Esophagus (tissue), 2 donors: ENCODE data around the gene COX4I2. TPM values are rescaled to one million over a fixed set of nuclear protein-coding genes. Genes with fewer than 3 reads are reported as not detected.

Experiments used
- H3K27ac ChIP-seq, 2 donors: one replicate each; pipeline ENCODE4 v1.5.1; 2013; ENCODE audit warnings: low read depth in 2 of 2, mild to moderate bottlenecking in 2 of 2, inconsistent platforms in 1 of 2, low read length in 1 of 2, moderate library complexity in 1 of 2
- H3K27me3 ChIP-seq, 2 donors: one replicate each; pipeline ENCODE4 v1.6.1; 2013; ENCODE audit warnings: low read length in 2 of 2, control low read depth in 1 of 2, mild to moderate bottlenecking in 1 of 2; ENCODE audit not compliant: insufficient read depth in 2 of 2, control insufficient read depth in 1 of 2
- H3K36me3 ChIP-seq, 2 donors: one replicate each; pipeline ENCODE4 v1.6.1; 2013; ENCODE audit warnings: low read length in 1 of 2; ENCODE audit not compliant: control insufficient read depth in 2 of 2, insufficient read depth in 2 of 2
- H3K4me1 ChIP-seq, 2 donors: one replicate each; pipeline ENCODE4 v1.6.1; 2013; ENCODE audit warnings: low read length in 1 of 2; ENCODE audit not compliant: control insufficient read depth in 2 of 2, insufficient read depth in 2 of 2
- H3K4me3 ChIP-seq, 2 donors: one replicate each; pipeline ENCODE4 v1.5.1; 2013; ENCODE audit warnings: low read length in 2 of 2, mild to moderate bottlenecking in 2 of 2, low read depth in 1 of 2, moderate library complexity in 1 of 2
- H3K9me3 ChIP-seq, 2 donors: one replicate each; pipeline ENCODE4 v1.6.1; 2013; ENCODE audit warnings: mild to moderate bottlenecking in 2 of 2, low read depth in 1 of 2, low read length in 1 of 2, moderate library complexity in 1 of 2; ENCODE audit not compliant: control insufficient read depth in 2 of 2, insufficient read depth in 1 of 2
- WGBS, 2 donors: extraction: QIAGEN DNeasy Blood & Tissue Kit; methylation state at CpG; one replicate each; pipeline ENCODE4 v1.1.7; 2013; 5-methylcytosine and 5-hydroxymethylcytosine counted together
- polyA plus RNA-seq, 2 donors: library from polyadenylated mRNA; stranded (reverse); fragments of 200-250 nt; gene quantifications; one replicate each; pipeline ENCODE4 v1.2.3, GENCODE V29; 2013
- donor health status: healthy with polysubstance abuse.
- donor health status: Bipolar disorder and iron deficiency.

COX4I2 gene
- polyA plus RNA-seq, 2 donors: 2.6 to 3.8 TPM

DNA sequence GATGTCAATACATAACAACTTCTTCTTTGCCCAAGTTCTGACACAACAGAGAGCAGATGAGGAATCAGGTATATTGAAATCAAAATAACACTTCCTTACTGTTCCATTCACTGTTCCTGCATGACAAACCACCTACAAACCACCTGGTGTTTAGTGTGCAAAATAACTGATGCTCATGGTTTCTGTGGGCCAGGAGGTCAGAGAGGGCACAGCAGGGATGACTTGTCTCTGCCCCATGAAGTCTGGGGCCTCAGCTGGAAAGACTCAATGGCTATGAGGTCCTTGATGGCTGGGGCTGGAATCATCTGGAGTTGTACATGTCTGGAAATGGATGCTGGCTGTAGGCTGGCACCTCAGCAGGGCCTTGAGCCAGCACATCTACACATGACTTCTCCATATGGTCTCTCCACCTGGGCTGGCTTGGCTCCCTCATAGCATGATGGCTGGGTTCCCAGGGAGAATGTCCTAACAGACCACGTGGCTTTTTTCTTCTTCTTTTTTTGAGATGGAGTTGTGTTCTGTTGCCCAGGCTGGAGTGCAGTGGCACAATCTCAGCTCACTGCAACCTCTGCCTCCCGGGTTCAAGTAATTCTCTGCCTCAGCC is 7.4 kb upstream of the COX4I2 start:
- Histone ChIP-seq H3K27me3 (no peaks in the 10 kb centered on the region), H3K4me3 (no peak overlapping the region), H3K27ac (no peak overlapping the region), H3K9me3 (no peaks in the 10 kb centered on the region), H3K36me3 (no peaks in the 10 kb centered on the region), H3K4me1 (no peaks in the 10 kb centered on the region)
- WGBS, 2 donors: 38 to 42% methylated on average over 2 of the region's 2 CpGs

DNA sequence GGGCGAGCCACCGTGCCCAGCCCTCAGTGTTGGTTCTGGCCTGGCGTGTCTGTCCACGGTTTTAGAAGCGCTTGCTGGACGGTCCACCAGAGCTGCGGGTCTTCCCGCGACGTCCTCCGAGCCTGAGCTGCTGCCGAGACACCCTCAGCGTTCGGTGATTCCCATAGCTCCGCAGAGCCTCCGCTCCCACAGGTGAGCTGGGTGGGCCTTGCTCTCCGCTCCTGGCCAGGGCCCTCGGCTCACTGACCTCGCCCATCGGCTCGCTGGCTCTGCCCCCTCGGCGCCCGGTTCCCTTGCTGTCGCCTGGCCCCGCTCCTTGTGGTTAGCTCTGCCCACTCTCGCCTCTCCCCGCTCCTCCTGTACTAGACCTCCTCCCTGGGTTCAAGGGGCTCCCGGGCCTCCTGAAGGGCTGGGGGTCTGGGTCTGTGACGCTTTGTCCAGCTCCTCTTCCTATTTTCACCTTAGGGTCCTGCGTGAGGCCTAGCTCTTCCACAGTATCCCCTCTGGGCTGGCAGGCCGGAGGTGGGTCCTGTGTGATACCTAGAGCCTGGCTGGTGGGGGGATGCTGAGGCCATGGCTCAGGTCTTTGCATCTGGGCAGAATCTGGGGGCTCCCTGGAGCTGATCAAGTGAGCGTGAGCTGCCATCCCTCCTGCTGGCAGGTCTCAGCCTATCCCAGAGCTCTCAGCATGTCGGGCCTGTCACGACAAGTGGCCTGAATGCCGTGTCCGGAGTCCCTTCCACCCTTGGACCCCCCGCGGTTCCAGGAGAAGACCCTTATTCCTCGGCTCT is 5.0 kb upstream of the COX4I2 start:
- 93 to 95% methylated on average over 39 to 40 of the region's 40 CpGs for WGBS, 2 donors
- H3K9me3 ChIP-seq: no peaks in the 10 kb centered on the region
- no peaks in the 10 kb centered on the region for H3K27me3 ChIP-seq
- H3K4me1 ChIP-seq: no peaks in the 10 kb centered on the region
- H3K27ac ChIP-seq: no peak overlapping the region
- H3K36me3 ChIP-seq: no peaks in the 10 kb centered on the region
- H3K4me3 ChIP-seq: no peak overlapping the region

DNA sequence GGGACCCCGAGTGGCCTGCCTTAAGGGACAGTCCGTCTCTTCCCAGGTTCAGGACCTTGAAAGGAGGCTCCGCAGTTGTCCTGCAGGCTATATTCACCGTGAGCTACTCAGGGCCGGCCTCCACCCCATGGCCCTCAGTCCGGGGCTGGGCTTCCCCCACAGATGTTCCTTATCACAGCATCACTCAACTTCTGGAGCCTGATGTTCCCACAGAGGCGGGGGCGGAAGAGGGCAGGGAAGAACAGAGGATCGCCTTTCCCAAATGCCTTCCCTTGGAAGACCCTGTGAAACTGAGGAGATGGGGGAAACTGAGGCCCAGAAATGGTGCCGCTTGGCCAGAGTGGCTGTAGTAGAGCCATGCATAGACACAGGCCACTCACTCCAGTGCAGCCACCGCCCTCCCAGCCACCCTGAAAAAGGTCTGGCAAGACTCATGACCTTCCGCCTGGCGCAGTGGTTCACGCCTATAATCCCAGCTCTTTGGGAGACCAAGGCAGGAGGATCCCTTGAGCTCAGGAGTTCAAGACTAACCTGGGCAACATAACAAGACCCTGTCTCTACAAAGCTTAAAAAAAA is 4.3 kb upstream of the COX4I2 start:
- H3K36me3 ChIP-seq: no peaks in the 10 kb centered on the region
- H3K27ac ChIP-seq: no peak overlapping the region
- H3K9me3 ChIP-seq: no peaks in the 10 kb centered on the region
- no peaks in the 10 kb centered on the region for H3K27me3 ChIP-seq
- no peaks in the 10 kb centered on the region for H3K4me1 ChIP-seq
- no peak overlapping the region for H3K4me3 ChIP-seq
- WGBS, 2 donors: 81% methylated on average over 14 of the region's 14 CpGs

DNA sequence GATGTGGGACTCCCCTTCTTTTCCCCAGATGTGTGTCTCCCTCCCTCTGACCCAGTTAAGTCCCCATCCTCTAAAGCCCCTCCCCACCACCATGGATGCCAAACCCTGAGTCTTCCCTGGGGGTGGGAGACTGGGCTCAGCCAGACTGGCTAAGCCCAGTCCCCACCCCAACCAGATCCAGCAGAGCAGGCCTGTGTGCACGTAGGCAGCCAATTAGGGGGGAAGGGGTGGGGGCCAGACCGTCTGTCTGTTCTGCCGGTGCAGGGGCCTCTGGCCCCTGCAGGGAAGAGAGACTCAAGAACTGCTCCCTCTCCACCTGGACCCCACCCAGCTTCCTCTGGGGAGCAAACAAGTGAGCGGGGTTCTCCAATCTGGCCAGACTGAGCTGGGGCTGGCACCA is 605 bp downstream of the COX4I2 start:
- Histone ChIP-seq H3K27ac (no peak overlapping the region), H3K9me3 (no peaks in the 10 kb centered on the region), H3K36me3 (no peaks in the 10 kb centered on the region), H3K4me1 (no peaks in the 10 kb centered on the region), H3K27me3 (no peaks in the 10 kb centered on the region), H3K4me3 (no peak overlapping the region)
- WGBS, 2 donors: 61 to 84% methylated on average over 4 of the region's 4 CpGs

DNA sequence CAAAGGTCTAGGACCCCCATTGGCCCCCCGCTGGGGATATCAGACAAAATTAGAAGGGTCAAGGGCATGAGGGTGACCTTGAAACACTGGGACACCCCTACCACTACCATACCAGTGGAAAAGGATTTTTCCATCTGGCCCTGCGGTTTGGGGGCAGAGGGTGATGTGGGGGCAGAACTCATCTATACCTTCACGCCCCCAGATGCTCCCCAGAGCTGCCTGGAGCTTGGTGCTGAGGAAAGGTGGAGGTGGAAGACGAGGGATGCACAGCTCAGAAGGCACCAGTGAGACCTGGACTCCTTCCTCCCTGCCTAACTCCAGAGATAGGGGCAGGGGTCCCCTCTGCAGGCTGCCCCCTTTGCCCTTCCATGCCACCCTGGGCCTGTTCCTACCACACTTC is 1.1 kb downstream of the COX4I2 start:
- Histone ChIP-seq H3K27ac (no peak overlapping the region), H3K36me3 (no peaks in the 10 kb centered on the region), H3K27me3 (no peaks in the 10 kb centered on the region), H3K4me1 (no peaks in the 10 kb centered on the region), H3K9me3 (no peaks in the 10 kb centered on the region), H3K4me3 (no peak overlapping the region)
- WGBS, 2 donors: 77 to 85% methylated on average over 4 of the region's 4 CpGs

DNA sequence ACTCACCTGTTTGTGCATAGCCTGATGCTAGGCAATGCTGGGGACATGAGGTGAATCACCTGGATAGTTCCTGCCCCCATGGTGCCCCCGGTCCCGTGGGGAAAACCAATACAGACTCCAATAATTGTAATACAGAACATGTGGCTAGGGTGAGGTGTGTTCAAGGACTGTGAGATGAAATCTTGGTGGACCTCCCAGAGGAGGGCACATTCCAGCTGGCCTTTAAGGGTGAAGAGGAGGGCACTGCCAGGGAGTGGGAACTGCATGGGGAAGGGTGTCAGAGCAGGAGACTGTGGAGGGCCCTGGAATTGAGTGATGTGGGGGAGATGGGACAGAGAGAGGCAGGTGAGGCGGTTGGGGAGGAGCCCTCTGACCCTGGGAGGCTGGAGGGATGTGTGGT is 2.5 kb downstream of the COX4I2 start:
- no peaks in the 10 kb centered on the region for H3K27me3 ChIP-seq
- H3K36me3 ChIP-seq: no peaks in the 10 kb centered on the region
- H3K4me3 ChIP-seq: no peak overlapping the region
- WGBS, 2 donors: 77 to 83% methylated on average over 3 of the region's 3 CpGs
- H3K4me1 ChIP-seq: no peaks in the 10 kb centered on the region
- no peaks in the 10 kb centered on the region for H3K9me3 ChIP-seq
- H3K27ac ChIP-seq: no peak overlapping the region

DNA sequence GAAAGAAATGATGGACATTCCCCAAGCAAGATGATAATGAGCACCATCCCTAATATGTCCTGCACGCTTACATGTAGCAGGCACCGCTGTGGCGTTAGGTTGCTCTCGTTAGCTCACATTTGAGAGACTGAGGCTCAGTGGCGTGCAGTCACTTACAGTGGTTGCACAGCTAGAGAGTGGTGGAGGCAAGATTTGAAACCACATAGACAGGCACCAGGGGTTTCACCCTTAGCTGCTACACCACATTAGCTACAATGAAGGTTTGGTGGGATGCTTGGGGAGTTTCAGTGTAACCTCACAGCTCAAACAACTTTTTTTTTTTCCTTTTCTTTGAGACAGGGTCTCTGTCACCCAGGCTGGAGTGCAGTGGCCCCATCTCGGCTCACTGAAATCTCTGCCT is 3.7 kb downstream of the COX4I2 start:
- no peaks in the 10 kb centered on the region for H3K36me3 ChIP-seq
- H3K4me1 ChIP-seq: no peaks in the 10 kb centered on the region
- no peaks in the 10 kb centered on the region for H3K27me3 ChIP-seq
- no peaks in the 10 kb centered on the region for H3K9me3 ChIP-seq
- no peak overlapping the region for H3K4me3 ChIP-seq
- H3K27ac ChIP-seq: no peak overlapping the region
- WGBS, 2 donors: 91 to 94% methylated on average over 6 of the region's 6 CpGs

DNA sequence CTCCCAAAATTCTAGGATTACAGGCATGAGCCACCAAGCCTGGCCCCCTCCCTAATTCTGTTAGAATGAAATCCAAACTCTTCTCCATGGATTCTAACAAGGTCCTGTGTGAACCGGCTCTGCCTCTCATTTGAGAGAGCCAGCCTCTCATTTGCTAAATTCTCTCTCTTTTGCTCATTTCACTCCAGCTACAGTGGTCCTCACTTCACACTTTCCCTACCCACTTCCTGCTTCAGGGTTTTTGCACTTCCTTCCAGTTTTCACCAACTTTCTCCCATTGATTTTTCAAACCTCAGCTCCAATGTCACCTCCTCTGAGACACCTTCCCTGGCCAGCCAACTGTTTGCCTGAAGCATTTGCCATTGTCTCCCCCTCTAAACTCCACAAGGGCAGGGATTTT is 5.1 kb downstream of the COX4I2 start:
- Histone ChIP-seq H3K27me3 (no peaks in the 10 kb centered on the region), H3K4me1 (no peaks in the 10 kb centered on the region), H3K27ac (no peak overlapping the region), H3K9me3 (no peaks in the 10 kb centered on the region), H3K36me3 (no peaks in the 10 kb centered on the region), H3K4me3 (no peak overlapping the region)
- whole genome bisulfite sequencing, 2 donors: 68 to 74% methylated on average over 1 of the region's 1 CpG

DNA sequence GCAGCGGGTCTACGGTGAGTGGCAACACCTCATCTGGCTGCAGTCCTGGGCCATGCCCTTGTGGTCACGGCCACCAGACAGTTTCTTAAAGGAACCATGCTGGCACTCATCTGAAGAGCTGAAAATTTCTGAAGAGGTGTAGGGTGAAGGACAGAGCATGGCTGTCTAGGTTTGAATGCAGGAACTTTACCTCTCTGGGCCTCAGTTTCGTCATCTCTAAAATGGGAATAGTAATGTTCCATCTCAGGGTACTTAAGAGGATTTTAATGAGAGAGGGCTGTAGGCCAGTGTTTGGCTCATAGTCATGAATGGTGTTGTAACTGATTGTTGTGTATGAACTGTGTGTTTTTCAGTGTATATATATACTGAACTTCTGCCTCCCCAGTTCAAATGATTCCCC is 5.8 kb downstream of the COX4I2 start:
- no peaks in the 10 kb centered on the region for H3K4me1 ChIP-seq
- H3K27ac ChIP-seq: no peak overlapping the region
- no peak overlapping the region for H3K4me3 ChIP-seq
- no peaks in the 10 kb centered on the region for H3K9me3 ChIP-seq
- WGBS, 2 donors: 82 to 83% methylated on average over 4 of the region's 4 CpGs
- no peaks in the 10 kb centered on the region for H3K36me3 ChIP-seq
- H3K27me3 ChIP-seq: no peaks in the 10 kb centered on the region

DNA sequence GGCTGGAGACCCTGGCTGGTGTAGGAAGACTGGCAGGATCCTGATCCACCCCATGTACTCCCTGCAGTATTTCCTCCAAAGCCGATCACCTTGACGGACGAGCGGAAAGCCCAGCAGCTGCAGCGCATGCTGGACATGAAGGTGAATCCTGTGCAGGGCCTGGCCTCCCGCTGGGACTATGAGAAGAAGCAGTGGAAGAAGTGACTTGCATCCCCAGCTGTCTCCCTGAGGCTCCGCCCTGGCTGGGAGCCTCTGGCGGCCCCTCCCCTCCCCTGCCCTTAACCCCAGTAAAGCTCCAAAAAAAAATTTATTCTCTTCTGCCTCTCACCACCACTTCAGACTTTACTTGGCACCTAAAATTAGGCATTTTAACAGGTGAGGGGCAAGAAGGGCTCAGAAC is 7.0 kb downstream of the COX4I2 start:
- Histone ChIP-seq H3K27ac (no peak overlapping the region), H3K36me3 (no peaks in the 10 kb centered on the region), H3K4me3 (no peak overlapping the region), H3K9me3 (no peaks in the 10 kb centered on the region), H3K4me1 (no peaks in the 10 kb centered on the region), H3K27me3 (no peaks in the 10 kb centered on the region)
- WGBS, 2 donors: 69 to 75% methylated on average over 8 of the region's 8 CpGs
